PFSK-1 (cell line): ENCODE results near the gene GALNT12.

Experiments
- FOXP2 ChIP-seq: optimal IDR thresholded peaks from 2 replicates; pipeline ENCODE3; 2011; ENCODE audit warnings: borderline replicate concordance, control low read depth, inconsistent platforms; ENCODE audit not compliant: insufficient read depth; ENCODE audit errors: extremely low read length, extremely low read depth
- POLR2AphosphoS5 ChIP-seq: IDR thresholded peaks from 2 replicates; pipeline ENCODE4 v1.6.1; 2012; ENCODE audit warnings: low read depth, mild to moderate bottlenecking, control low read depth, low read length, moderate library complexity
- REST ChIP-seq, 2 experiments: IDR thresholded peaks; 2 replicates each; pipeline versions ENCODE4 v1.6.1 to v1.8.0; 2011 to 2012; ENCODE audit warnings: low read depth in 2 of 2, low read length in 2 of 2, control low read depth in 1 of 2, inconsistent platforms in 1 of 2, mild to moderate bottlenecking in 1 of 2, moderate library complexity in 1 of 2; ENCODE audit not compliant: insufficient read depth in 1 of 2
- SIN3A ChIP-seq: IDR thresholded peaks from 2 replicates; pipeline ENCODE4 v1.6.1; 2012; ENCODE audit warnings: mild to moderate bottlenecking, low read length, moderate library complexity, borderline replicate concordance; ENCODE audit not compliant: insufficient read depth
- TAF1 ChIP-seq: IDR thresholded peaks from 2 replicates; pipeline ENCODE4 v1.6.1; 2012; ENCODE audit warnings: low read length, control low read depth, borderline replicate concordance; ENCODE audit not compliant: insufficient read depth

Gene GALNT12

GRCh38 chr9:98873951-98874371 lies 66.5 kb downstream of the GALNT12 start:
- TF ChIP-seq POLR2AphosphoS5 (no peak), SIN3A (no peak), TAF1 (no peak), REST (IDR thresholded peaks at IDR 0.05; ENCODE audit: insufficient read depth in 1 of 2, low read depth in 2 of 2, low read length in 2 of 2) (no peak), FOXP2 (no peak)

- TF ChIP-seq FOXP2 (no peak), REST (IDR thresholded peaks at IDR 0.05; ENCODE audit: insufficient read depth in 1 of 2, low read depth in 2 of 2, low read length in 2 of 2) (no peak), POLR2AphosphoS5 (no peak), TAF1 (no peak), SIN3A (no peak)
Observed at GRCh38 chr9:98874721-98875255, 67.3 kb downstream of the GALNT12 start.

- TF ChIP-seq TAF1 (no peak), REST (IDR thresholded peaks at IDR 0.05; ENCODE audit: insufficient read depth in 1 of 2, low read depth in 2 of 2, low read length in 2 of 2) (no peak), POLR2AphosphoS5 (no peak), SIN3A (no peak), FOXP2 (no peak)
Observed at GRCh38 chr9:98875536-98875935, 68.1 kb downstream of the GALNT12 start.

- TF ChIP-seq REST (IDR thresholded peaks at IDR 0.05; ENCODE audit: insufficient read depth in 1 of 2, low read depth in 2 of 2, low read length in 2 of 2): no peak
- no peak for TF ChIP-seq FOXP2
- TF ChIP-seq SIN3A: no peak
- TF ChIP-seq POLR2AphosphoS5: no peak
- no peak for TF ChIP-seq TAF1
Observed at GRCh38 chr9:98877311-98877710, 69.8 kb downstream of the GALNT12 start.

GRCh38 chr9:98879094-98879962 lies 71.9 kb downstream of the GALNT12 start:
- no peak for TF ChIP-seq FOXP2
- TF ChIP-seq POLR2AphosphoS5: no peak
- TF ChIP-seq SIN3A: no peak
- no peak for TF ChIP-seq REST (IDR thresholded peaks at IDR 0.05; ENCODE audit: insufficient read depth in 1 of 2, low read depth in 2 of 2, low read length in 2 of 2)
- TF ChIP-seq TAF1: no peak
